GM19452 (cell line): ENCODE results near the gene ZBTB2.

Experiments used
- ATAC-seq: cut with Tn5 transposase; IDR thresholded peaks from one replicate; pipeline ENCODE4 v1.9.1; 2021; ENCODE audit not compliant: unreplicated experiment

ZBTB2 gene, protein sequence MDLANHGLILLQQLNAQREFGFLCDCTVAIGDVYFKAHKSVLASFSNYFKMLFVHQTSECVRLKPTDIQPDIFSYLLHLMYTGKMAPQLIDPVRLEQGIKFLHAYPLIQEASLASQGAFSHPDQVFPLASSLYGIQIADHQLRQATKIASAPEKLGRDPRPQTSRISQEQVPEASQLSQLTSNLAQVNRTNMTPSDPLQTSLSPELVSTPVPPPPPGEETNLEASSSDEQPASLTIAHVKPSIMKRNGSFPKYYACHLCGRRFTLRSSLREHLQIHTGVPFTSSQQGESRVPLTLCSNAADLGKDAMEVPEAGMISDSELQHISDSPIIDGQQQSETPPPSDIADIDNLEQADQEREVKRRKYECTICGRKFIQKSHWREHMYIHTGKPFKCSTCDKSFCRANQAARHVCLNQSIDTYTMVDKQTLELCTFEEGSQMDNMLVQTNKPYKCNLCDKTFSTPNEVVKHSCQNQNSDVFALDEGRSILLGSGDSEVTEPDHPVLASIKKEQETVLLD

DNA sequence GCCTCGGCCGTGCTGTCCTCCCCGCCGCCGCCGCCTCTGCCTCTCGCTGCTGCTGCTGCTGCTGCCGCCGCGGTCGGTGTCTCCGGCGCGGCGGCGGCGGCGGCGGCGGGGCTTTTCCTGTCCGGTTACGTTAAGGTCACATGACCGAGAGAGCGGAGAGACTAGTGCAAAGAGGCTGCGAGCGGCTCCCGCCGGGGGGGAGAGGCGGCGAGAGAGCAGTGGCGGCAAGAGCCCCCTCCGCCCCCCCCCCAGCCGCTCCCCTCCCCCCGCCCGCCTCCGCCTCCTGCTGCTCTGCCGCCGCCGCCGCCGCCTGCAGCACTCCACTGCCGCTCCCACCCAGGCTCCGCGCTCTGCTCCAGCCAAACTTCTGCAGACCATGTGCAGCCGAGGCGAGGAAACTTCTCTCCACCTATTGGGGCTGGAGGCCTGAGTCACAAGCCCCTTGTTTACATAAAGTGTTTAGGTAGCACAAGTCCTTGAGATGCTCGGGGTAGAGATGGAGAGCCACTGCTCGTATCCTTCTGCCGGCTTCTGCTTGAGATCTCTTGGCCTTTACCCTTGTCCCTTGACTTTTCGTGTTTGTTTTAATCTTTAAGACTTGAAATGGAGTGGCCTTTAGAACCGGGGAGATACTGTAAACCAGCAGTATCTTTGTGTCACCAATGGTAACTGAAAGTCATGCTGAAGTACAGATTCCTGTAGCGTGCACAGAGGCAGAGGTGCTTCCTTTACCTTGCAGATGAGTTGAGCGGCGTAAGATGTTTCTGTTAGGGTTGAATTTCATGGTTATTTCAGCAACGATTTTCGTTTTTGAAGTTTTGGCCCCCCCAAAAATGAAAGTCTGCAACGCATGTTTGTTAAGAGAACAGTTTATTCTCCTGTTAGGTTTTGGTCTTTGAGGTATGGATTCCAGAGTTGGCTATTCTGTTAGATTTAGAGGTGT, at the start of gene ZBTB2:
ZBTB2 (minus strand) TSS at position 89 of the 943 bp plus-strand sequence. CDS start 17,922 bp downstream, outside the sequence.
- peak; percentile 10 for ATAC-seq

DNA sequence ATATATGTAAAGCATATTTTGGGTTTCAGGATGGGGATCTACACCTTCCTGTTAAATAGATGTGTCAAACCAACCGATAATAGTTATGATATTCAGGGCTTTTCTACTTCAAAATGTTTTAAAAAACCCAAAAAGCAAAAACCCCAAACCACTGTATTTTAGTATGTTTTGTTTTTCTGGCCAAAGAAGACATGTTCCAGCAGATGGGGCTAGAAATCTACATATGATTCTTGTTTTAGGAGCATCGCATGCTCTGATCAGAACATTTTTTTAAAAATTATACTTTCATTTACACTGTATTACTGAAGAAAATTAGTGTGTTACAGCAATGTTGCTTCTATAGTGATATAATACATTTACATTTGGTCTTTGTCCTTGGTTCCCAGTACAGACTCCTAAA, 49.6 kb upstream of the ZBTB2 start:
- ATAC-seq: no peak

DNA sequence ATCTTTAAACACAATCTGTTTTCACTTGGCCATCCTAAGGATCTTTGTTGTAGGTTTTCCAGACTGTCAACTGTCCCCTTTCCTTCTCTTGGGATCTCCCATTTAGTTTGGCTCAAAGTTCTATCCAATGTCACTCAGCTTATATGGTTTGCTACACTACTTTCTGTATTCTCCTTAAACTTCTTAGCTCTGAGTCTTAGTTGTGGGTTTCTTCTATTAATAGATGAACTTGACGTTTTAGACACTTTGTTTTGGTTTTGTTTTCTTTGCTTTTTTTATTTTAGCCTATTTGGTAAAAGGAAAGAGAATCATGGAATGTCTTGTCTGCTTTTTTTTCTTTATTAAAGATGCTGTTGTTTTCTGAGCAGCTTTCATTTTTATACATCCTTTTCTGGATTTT, 49.1 kb upstream of the ZBTB2 start:
- no peak for ATAC-seq

DNA sequence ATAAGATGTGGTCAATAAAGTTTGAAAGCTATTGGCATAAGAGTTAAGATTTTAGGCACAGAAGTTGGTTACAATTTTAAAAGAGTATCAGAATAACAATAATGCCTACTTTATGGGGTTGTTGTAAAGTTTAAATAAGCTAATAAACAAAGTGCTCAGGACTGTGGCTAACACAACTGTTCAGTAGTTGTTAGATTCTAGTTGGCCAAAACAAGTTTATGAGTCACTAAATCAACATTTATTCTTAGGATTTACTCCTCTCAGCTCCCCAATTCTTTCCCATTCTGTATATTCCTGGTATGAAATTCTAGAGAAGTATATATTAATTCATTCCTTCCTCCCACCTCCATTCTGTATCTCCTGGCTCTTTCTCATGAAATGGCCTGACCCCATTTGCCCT, 46.0 kb upstream of the ZBTB2 start:
- no peak for ATAC-seq

DNA sequence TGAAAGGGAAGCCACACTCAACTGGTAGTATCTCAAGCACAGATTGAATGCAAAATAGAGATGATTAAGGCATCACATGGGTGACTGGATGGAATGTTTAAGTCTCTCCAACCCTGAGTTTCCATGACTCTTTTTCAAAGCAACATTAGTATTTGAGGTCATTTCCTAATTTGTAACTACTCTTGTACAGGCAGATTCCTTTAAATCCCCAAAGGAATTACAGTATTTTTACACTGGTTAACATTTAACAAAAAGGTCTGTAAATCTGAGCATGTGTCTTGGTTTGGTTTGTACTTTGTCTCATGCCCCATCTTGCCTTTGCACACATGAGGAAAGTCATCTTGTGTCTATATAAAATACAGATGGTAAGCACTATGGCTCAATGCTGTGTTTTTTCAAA, 45.4 kb upstream of the ZBTB2 start:
- ATAC-seq: no peak

DNA sequence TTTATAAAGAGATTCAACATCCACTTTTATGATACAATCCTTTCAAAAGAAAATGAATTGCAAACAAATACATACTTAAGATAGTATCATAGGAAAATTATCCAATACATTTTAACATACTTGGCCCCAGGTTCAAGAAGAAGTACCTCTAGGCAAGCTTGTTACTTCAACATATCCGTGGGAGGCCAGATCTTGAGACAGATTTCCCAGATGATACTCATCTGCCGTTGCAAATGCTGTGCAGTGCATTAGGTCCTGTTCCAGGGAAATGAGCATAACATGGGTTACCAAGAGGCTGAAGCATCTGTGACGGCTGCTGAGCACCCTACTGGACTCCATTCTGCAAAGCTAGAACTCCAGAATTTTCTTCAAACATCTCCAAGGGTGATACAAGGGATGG, 44.9 kb upstream of the ZBTB2 start:
- ATAC-seq: no peak

DNA sequence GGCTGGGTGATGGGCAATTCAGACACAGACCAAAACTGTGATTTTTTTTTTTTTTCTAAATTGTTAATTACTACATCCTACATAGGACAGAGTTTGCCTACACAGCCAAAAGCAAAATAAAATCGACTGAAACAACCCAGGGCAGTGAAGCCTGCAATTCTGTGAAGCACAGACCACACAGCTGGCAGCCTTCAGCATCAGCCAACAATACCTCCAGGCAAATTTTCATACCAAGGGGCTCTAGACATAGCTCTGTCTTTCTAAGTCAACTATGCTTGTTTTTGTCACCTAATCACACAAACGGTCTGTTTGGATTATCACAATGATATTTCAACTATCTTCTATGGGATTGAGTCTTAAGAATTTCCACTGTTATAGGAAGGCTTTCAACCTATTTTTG, 43.0 kb upstream of the ZBTB2 start:
- ATAC-seq: no peak

DNA sequence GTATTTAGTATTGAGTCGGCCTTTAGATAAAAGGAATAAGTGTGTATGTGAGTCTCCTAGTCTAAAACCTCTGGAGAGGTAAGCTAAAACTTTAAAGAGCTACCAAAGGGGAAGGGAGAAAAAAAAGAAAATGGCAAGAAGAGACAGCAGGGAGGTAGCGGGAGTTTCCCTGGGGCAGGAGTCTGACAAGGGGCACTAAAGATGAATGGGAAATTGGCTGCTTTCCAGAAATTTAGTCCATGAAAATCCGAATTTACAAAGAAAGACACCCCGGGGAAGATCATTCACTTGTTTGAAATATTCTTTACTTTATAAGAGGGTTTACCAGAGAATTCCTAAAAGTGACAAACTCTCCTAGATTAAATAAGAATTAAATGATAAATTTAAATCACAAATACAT, 41.3 kb upstream of the ZBTB2 start:
- ATAC-seq: no peak

DNA sequence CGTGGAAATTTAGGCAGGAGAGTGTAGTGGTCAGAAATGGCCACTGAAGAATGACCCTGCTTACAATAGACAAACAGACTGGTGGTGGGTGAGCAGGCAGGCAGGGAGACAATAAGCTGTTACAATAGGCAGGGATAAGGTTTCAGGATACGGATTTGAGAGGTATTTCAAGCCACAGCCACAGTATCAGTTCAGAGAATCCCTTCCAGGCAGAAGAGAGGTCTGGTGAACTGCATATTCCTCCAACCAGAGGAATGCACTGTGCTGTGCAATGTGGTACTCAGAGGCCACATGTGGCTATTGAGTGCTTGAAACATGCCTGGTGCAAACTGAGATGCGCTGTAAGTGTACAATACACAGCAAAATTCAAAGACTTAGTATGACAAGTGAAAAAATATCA, 40.0 kb upstream of the ZBTB2 start:
- ATAC-seq: no peak

DNA sequence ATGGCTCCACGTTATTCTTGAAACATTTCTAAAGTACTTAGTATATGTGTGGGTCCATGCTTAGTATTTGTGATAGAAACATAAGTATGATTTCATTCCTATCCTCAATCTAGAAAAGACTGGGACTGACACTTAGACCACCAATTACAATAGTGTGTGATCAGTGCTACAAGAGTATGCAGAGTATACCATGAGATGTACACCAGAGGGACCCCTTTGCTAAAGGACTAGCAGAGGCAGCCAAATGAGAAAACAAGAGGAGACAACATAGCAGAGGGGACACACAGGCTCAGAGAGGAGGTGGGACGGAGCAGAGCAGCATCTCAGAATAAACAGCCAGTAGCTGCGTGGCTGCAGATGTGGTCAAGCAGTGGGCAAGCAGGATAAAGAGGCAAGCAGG, 39.5 kb upstream of the ZBTB2 start:
- no peak for ATAC-seq

DNA sequence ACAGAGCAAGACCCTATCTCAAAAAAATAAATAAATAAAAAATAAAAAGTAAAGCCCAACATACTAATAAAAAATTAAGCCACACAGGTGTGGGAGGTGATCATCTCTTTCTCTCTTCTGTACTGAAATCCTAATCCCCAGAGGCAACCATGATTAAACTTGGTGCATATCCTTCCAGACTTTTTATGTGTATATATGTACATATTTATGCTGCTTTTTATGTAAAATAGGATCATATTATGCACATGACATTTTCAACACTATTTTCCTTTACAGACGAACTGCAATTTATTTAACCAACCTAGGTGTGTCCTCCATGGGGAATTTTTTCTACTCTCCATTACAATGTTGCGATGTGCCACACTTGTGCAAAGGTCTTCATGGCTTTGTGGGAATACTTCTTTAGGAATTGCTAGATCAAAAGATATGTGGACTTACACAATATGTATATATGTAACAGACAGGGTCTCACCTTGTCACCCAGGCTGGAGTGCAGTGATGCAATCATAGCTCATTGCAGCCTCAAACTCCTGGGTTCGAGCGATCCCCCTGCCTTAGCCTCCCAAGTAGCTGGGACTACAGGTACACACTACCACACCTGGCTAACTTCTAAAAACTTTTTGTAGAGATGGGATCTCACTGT, 36.9 kb upstream of the ZBTB2 start:
- ATAC-seq: no peak

DNA sequence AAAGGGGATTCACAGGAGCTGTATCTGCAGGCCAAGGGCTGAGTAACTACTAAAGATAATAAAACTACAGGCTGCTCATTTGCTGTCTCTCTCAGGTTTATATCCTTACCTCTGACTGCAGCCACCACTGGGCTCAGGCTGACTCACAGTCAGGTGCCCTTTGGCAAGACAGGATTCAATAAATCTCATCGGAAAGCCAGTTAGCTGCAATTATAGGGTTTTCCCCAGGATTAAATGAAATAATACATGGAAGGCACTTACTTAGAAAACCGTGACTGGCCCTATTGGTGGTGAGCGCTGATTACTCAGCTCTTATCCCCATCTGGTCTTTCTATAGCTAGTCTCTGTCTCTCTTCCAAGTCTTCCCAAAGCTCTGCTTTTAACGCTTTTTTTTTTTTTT, 34.2 kb upstream of the ZBTB2 start:
- ATAC-seq: no peak

DNA sequence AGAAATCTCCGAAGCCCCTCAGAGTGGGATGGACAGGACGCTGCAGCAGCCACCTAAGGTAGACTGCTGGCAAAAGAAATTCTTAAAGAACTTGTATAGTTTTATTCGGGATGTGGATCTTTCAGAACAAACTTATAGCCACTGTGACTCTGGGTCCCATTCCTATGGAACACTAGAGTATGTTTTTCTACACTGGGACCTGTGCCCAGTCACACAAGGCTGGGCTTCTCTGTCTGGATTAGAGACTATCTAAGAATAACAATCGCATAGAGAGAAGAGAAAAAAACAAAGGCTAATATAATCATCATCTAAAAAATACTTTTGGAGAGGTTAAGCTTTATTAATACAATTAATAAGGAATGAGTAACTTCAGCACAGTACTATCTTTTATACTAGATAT, 31.6 kb upstream of the ZBTB2 start:
- no peak for ATAC-seq

DNA sequence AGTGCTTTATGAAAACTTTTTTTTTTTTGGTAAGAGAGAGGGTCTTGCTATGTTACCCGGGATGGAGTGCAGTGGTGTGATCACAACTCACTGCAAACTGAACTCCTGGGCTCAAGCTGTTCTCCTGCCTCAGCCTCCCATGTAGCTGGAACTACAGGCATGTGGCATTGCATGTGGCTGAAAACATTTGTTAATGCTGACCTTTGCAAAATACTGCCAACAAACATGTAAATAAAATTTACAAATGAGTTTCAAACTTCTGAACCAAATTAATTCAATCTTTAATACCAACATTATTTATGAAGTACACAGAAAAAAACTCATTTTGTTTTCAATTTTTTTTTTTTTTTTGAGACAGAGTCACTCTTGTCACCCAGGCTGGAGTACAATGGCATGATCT, 26.1 kb upstream of the ZBTB2 start:
- no peak for ATAC-seq

DNA sequence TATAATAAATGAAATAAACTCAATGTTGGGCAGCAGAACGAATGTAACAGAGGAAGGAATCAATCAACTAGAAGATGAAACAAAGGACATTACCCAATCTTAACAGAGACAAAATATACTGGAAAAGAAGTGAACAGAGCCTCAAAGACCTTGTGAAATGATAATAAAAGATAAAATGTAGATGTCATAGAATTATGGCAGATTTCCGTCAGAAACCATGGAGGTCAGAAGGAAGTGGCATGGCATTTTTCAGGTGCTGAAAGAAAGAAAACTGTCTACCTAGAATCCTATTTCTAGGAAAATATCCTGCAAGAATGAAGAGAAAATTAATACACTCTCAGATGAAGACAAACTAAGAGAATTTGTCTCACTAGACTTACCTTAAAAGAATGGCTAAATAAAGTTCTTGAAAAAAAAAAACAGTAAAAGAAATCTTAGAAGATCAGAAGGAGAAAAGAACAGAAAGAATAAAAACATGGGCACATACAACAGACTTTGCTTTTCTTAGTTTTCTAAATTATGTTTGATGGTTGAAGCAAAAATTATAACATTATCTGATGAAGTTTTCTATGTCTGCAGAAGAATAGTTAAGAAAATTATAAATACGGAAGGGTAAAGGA, 23.4 kb upstream of the ZBTB2 start:
- no peak for ATAC-seq

DNA sequence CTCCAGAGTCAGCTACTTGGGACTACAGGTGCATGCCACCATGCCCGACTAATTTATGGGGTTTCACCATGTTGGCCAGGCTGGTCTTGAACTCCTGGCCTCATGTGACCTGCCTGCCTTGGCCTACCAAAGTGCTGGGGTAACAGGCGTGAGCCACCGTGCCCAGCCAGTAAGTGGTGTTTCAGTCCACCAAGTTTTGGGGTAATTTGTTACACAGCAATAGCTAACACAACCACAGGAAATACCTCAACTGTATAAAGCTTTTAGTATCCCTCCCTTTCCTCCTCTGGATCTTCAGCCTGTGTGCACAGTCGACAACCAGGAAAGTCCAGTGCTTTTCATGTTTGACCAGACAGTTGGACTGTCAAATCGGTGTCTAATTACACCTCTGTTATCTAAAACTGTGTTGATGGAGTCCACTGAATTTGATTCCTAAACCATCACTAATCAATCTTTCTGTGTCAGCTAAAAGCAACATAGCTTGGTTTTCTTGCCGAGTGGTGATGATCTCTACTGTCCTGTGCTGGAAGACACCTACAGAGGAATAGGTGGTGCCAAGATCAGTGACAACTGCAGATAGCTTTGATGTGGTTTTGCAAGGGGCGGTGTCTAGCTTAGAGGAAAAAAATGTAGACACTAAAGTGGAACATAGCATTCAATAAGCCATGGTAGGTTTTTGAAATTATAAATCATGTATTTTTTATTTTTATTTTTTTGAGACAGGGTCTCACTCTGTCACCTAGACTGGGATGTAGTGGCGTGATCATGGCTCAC, 22.2 kb upstream of the ZBTB2 start:
- no peak for ATAC-seq

DNA sequence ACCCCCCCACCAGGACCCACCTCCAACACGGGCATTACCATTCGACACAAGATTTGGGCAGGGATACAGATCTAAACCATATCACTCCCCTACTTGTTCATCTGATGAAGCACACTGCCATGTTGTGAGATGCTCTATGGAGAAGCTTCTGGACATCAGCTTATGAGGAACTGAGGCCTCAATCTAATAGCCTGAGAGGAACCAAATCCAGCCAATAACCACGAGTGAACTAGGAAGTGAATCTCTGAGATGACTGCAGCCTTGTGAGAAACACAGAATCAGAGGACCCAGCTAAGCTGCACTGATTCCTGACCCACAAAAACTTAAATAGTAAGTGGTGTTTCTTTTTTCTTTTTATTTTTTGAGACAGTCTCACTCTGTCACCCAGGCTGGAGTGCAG, 21.6 kb upstream of the ZBTB2 start:
- no peak for ATAC-seq

DNA sequence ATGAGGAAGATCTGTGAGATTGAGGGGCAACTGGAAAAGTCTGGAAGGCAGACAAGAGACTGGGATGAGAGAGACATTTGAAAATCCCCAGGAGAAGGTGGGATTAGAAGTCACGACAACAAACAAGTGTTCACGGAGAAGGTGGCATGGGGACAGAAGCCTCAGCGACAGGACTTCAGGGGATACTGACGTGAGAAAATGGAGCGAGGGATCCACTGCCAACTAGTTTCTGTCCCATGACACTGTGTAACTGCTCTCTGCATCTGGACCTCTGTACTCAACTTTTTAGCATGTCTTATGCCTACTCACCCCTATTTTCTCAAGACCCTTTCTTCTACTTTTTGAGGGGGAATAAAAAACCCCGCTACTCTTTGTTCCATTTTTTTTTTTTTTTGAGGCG, 18.3 kb upstream of the ZBTB2 start:
- ATAC-seq: no peak

DNA sequence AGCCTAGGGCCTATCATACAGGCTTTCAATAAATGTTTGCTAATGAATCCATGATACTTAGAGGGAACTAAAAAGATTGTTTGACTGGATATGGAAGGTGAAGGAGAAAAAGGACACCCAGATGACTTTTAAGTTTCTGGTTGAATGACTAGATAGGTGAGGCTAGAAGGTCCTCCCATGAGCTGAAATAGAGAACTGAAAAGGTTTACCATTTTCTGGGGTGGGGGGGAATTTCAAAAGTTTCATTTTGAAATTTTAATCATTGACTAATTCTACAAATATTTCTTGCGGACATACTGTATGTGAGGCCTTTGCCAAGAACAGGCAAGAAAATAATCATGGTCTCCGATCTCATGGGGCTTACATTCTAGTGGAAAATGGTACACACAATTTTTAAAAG, 17.9 kb upstream of the ZBTB2 start:
- peak; percentile 64 for ATAC-seq

DNA sequence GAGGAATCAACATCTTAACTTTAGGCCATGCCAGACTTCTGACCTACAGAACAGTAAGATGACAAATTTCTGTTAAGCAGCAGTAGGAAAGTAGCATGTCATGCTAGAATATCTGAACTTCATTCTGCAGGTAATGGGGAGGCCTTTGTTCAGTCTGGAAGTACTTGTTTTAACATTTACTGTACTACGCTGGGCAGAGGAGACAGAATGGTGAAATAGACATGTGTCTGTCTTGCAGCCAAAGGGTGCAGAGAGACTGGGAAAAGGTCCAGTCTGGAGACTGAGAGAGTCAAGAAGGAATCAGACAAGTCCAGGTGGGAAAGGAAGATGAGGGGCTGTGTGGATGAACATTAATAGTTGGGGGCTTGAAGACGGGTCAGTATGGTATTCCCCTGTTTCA, 17.5 kb upstream of the ZBTB2 start:
- ATAC-seq: peak; percentile 10
